A673 (cell line): Measurements from ENCODE around the gene SIGLEC8. TPM values are rescaled to one million over a fixed set of nuclear protein-coding genes. Genes with fewer than 3 reads are reported as not detected.

Experiments
- BruUV-seq: library from RNA; stranded (reverse); fragments of 400-500 nt; replicated peaks from 2 replicates; lab custom pipeline; 2021; lab: Mats Ljungman, UMichigan
- CTCF ChIA-PET: fragments of 300-600 bp; sonication (Branson Sonifier 250); formaldehyde crosslinking; loops from one replicate; lab custom pipeline; 2022; ENCODE audit warnings: antibody characterized with exemption; lab: Charles Lee
- POLR2A ChIA-PET: fragments of 300-600 bp; sonication (Branson Sonifier 250); formaldehyde crosslinking; loops from one replicate; lab custom pipeline; 2022; ENCODE audit warnings: antibody characterized with exemption; ENCODE audit not compliant: low non-redundant PET; lab: Charles Lee
- DNase-seq: peaks from one replicate; pipeline ENCODE4 v3.0.0-alpha.2; 2015; ENCODE audit warnings: low spot score
- H3K27ac ChIP-seq: fragments of 200-600 bp; sonication (generic); 2 replicates; pipeline ENCODE4 v1.5.1; 2016; ENCODE audit warnings: mixed run types, low read depth, mild to moderate bottlenecking, mixed read lengths, antibody characterized with exemption, low read length; ENCODE audit not compliant: poor library complexity, severe bottlenecking
- H3K27me3 ChIP-seq: fragments of 200-600 bp; sonication (generic); replicated peaks from 2 replicates; pipeline ENCODE4 v1.6.1; 2017; ENCODE audit warnings: mixed run types, low read depth, mild to moderate bottlenecking, mixed read lengths, antibody characterized with exemption, low read length; ENCODE audit not compliant: insufficient read depth, poor library complexity
- H3K36me3 ChIP-seq: fragments of 200-600 bp; sonication (generic); 2 replicates; pipeline ENCODE4 v1.6.1; 2016; ENCODE audit warnings: mixed run types, mild to moderate bottlenecking, mixed read lengths, antibody characterized with exemption, low read length; ENCODE audit not compliant: insufficient read depth, poor library complexity, severe bottlenecking
- H3K4me1 ChIP-seq: fragments of 200-600 bp; sonication (generic); 2 replicates; pipeline ENCODE4 v1.6.1; 2017; ENCODE audit warnings: mixed run types, mild to moderate bottlenecking, mixed read lengths, antibody characterized with exemption, low read length; ENCODE audit not compliant: insufficient read depth, poor library complexity, severe bottlenecking
- H3K4me3 ChIP-seq: fragments of 200-600 bp; sonication (generic); 2 replicates; pipeline ENCODE4 v1.5.1; 2016; ENCODE audit warnings: low read depth, mixed run types, mild to moderate bottlenecking, mixed read lengths, low read length; ENCODE audit not compliant: poor library complexity, severe bottlenecking
- H3K9me3 ChIP-seq: fragments of 200-600 bp; sonication (generic); 2 replicates; pipeline ENCODE4 v1.6.1; 2016; ENCODE audit warnings: mixed run types, low read depth, mild to moderate bottlenecking, mixed read lengths, antibody characterized with exemption, low read length; ENCODE audit not compliant: poor library complexity, severe bottlenecking
- EZH2 ChIP-seq: fragments of 200-600 bp; sonication (generic); IDR thresholded peaks from 2 replicates; pipeline ENCODE4 v1.6.1; 2017; ENCODE audit warnings: borderline replicate concordance, low read depth, mild to moderate bottlenecking, mixed read lengths, antibody characterized with exemption, low read length; ENCODE audit not compliant: poor library complexity, severe bottlenecking
- intact Hi-C: fragments of 100-400 bp; cut with micrococcal nuclease; formaldehyde crosslinking; loops from one replicate; pipeline ENCODE4 v1.10.0; 2022; ENCODE audit not compliant: unreplicated experiment
- total RNA-seq: library from RNA; stranded (reverse); gene quantifications from 2 replicates; pipeline ENCODE4 v1.2.3, GENCODE V29; 2021
- TF ChIP-seq, protein P1 (sequence below): fragments of 300-800, 200-600 bp; sonication (generic); conservative IDR thresholded peaks from 2 replicates; pipeline ENCODE4 v1.5.1; 2017; ENCODE audit warnings: low read depth, mild to moderate bottlenecking, antibody characterized with exemption, low read length, moderate library complexity, mixed read lengths

Gene SIGLEC8
- total RNA-seq, 1 experiment from 2014 or later = not detected

- Histone ChIP-seq H3K9me3 (no peaks in the 10 kb centered on the region), H3K4me1 (no peaks in the 10 kb centered on the region), H3K27me3 (peaks cover 10% of the 10 kb centered on the region), H3K4me3 (no peak overlapping the region), H3K27ac (no peak overlapping the region), H3K36me3 (no peaks in the 10 kb centered on the region)
- BruUV-seq = no TSS peak
- POLR2A ChIA-PET = no interaction called here
- DNase-seq = no peak
- TF ChIP-seq EZH2 = no peak
- TF ChIP-seq, protein P1, sequence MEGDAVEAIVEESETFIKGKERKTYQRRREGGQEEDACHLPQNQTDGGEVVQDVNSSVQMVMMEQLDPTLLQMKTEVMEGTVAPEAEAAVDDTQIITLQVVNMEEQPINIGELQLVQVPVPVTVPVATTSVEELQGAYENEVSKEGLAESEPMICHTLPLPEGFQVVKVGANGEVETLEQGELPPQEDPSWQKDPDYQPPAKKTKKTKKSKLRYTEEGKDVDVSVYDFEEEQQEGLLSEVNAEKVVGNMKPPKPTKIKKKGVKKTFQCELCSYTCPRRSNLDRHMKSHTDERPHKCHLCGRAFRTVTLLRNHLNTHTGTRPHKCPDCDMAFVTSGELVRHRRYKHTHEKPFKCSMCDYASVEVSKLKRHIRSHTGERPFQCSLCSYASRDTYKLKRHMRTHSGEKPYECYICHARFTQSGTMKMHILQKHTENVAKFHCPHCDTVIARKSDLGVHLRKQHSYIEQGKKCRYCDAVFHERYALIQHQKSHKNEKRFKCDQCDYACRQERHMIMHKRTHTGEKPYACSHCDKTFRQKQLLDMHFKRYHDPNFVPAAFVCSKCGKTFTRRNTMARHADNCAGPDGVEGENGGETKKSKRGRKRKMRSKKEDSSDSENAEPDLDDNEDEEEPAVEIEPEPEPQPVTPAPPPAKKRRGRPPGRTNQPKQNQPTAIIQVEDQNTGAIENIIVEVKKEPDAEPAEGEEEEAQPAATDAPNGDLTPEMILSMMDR = no peak
- CTCF ChIA-PET = no interaction called here
- intact Hi-C loops = no loop called here
Observed at GRCh38 chr19:51415187-51415586, 43.1 kb downstream of the SIGLEC8 start.

DNA sequence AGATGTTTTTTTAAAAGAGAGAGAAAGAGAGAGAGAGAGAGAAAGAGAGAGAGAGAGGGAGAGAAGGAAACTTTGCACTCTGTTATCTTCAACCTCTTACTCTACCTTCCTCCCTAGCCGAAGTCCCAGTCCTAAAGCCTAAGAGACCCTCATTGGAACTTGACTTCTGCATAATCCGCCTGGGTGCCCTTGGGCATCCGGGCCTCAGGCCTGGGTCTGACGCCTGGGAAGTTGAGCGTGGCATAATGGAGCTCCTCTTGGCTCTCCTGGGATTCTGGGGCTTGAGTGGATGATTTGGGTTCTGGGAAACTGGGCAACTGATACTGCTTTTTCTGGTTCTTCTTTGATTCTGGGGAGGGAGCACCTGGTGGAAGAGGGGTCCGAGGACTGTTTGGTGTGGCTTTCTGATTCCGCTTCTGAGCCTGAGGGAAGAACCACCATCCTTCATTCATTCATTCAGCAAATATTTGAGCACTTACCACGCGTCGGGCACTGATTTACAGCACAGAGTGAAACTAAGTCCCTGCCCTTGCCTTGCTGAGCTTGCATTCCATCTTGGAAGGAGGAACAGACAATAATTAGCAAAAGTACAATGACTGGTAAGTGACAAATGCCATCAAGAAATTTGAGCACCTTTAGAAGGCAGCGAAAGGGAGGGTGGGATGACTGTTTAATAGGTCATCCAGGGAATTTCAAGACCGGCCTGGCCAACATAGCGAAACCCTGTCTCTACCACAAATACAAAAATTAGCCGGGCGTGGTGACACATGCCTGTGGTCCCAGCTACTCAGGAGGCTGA lies 47.1 kb downstream of the SIGLEC8 start:
- intact Hi-C loops = no loop called here
- no TSS peak for BruUV-seq
- ChIA-PET POLR2A (no interaction called here), CTCF (no interaction called here)
- TF ChIP-seq EZH2 = no peak
- TF ChIP-seq, protein P1 = no peak
- H3K4me3 ChIP-seq = no peak overlapping the region
- H3K9me3 ChIP-seq = no peaks in the 10 kb centered on the region
- no peaks in the 10 kb centered on the region for H3K4me1 ChIP-seq
- H3K27ac ChIP-seq = no peak overlapping the region
- no peaks in the 10 kb centered on the region for H3K27me3 ChIP-seq
- no peaks in the 10 kb centered on the region for H3K36me3 ChIP-seq
- DNase-seq = no peak

- H3K4me3 ChIP-seq = no peak overlapping the region
- CTCF ChIA-PET = interaction anchor here (0.8 kb wide), 1 partner anchor 14 kb away, joined by 3 read pairs; no protein-coding TSS in a partner anchor
- BruUV-seq = no TSS peak
- POLR2A ChIA-PET = no interaction called here
- no peaks in the 10 kb centered on the region for H3K27me3 ChIP-seq
- H3K9me3 ChIP-seq = no peaks in the 10 kb centered on the region
- TF ChIP-seq, protein P1 = peak; percentile 46
- no peak for TF ChIP-seq EZH2
- DNase-seq = no peak
- no peaks in the 10 kb centered on the region for H3K36me3 ChIP-seq
- H3K4me1 ChIP-seq = no peaks in the 10 kb centered on the region
- intact Hi-C loops = no loop called here
- no peak overlapping the region for H3K27ac ChIP-seq
Observed at GRCh38 chr19:51407511-51408131, 50.6 kb downstream of the SIGLEC8 start.
